HG03575 (cell line): ENCODE measurements around the gene ZNF365.
"Not testable (repeated sequence)": the region's sequence is repeated elsewhere in the genome, so short reads cannot be mapped to it uniquely, and the experiment has no call there.

Source experiments
- ATAC-seq: cut with Tn5 transposase; IDR thresholded peaks from one replicate; pipeline ENCODE4 v1.9.1; 2021; ENCODE audit not compliant: unreplicated experiment, insufficient number of reproducible peaks, low FRiP score; ENCODE audit errors: extremely low read depth

ZNF365 gene

GRCh38 chr10:62402508-62402907 lies 28.3 kb downstream of the ZNF365 start:
- no peak for ATAC-seq

- ATAC-seq = not testable (repeated sequence)
These were observed 36.4 kb downstream of the ZNF365 start for GRCh38 chr10:62410528-62410927.

DNA sequence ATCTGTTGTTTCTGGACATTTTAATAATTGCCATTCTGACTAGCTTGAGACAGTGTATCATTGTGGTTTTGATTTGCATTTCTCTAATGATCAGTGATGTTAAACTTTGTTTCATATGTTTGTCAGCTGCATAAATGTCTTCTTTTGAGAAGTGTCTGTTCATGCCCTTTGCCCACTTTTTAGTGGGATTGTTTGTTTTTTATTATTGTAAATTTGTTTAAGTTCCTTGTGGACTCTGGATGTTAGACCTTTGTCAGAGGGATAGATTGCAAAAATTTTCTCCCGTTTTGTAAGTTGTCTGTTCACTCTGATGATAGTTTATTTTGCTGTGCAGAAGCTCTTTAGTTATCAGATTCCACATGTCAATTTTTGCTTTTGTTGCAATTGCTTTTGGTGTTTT lies 36.8 kb downstream of the ZNF365 start:
- not testable (repeated sequence) for ATAC-seq

DNA sequence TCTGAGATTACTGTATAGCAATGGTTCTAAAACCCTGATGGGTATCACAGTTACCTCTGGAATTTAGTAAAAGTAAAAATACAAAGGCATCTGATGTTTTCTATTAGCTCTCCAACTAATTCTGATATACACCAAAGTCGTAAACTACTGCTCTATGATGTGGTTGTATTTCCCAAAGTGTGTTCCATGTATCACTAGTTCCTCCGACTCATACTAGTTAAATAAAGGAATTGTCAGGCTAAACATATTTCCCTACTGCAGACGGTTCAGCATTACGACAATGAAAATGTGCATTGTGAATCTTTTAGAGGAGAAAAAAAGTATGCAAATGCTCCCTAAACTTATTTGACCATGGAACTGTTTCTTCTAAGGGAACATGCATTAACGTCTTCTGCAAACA lies 38.9 kb downstream of the ZNF365 start:
- no peak for ATAC-seq

DNA sequence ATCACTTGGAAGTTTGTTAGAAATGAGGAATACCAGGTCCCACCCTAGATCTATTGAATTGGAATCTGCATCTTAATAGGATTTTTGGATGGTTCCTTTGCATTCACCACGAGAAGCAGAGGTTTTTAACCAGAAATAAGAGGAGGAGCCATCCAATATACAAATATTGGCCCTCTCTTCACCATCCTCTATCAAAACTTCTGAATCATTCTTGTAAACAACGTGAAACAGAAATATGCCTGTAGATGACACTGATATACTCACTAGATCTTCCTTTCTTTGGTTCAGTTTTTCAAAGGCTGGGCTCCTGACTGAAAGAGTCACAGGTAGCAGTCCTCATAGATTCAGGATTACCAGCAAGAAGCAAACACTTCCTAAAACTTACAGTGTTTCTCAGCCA lies 39.5 kb downstream of the ZNF365 start:
- no peak for ATAC-seq

DNA sequence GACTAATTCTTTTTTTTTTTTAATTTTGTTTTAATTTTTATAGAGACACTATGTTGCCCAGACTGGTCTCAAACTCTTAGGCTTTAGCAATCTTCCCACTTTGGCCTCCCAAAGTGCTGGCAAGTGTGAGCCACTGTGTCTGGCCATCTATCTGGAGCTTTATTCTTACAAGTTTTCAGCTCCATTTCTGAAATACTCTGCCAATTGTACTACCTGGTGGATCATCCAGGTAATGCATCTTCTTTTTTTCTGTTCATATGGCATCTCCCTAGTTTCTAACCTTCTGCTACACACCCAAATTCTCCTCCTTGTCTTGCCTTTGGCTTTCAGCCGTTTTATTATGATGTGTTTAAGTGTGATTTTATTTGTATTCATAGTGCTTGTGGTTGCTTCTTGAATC lies 40.2 kb downstream of the ZNF365 start:
- ATAC-seq = no peak

GRCh38 chr10:62422068-62422590 lies 48.0 kb downstream of the ZNF365 start:
- no peak for ATAC-seq

DNA sequence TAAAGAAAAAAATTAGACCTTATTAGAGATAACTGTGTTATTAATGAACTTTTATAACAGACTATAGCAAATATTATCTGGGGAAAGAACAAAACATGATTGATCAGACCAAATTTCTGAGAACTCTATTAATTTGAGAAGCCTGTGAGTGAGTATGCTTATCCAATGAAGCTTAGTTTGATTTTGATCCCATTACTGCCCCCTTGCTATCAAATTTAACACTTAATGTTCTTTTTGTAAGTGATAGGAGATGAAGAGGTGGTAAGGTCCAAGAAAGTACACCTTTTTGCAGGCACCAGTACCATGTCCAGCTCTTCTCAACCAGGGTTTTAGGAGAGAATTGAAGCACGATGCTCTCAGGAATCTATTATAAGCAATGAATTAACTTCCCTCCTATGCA lies 49.9 kb downstream of the ZNF365 start:
- no peak for ATAC-seq

DNA sequence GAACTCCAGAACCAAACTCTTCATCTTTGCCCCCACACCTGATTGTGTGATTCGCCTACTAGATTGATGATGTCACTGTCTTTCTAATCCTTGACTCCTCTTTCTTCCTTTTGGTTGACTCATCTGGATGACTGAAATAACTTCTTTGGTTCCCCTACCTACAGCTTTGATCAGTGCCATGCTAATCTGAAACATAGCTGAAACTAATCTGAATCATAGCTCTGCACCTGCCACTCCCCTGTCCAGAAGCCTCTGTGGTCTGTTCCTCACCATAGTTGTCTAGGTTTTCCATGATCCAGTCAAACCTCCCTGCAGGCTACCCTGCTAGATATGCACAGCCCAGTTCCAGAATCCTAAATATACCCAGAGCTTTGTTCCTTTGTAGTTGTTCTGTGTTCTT lies 51.9 kb downstream of the ZNF365 start:
- no peak for ATAC-seq

- ATAC-seq = no peak
These were observed 52.4 kb downstream of the ZNF365 start for GRCh38 chr10:62426600-62426999.

DNA sequence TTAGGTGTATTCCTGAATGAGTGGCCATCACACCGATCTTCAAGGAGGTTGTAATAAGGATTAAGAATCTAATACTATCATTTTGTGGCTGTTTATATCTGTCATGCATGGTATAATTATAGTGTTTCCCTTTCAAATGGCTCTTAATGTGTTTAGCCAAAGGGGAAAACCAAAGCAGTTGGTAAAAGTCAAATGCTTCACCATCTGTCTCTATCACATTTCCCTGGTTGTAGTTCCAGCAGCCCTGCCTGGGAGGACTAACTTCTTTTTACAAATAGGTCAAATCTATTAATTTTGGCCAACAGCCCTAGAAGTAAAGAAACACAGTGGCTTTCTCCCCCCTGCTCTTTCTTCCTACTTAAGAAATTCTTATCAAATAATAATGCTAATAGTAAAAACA lies 56.7 kb downstream of the ZNF365 start:
- no peak for ATAC-seq

DNA sequence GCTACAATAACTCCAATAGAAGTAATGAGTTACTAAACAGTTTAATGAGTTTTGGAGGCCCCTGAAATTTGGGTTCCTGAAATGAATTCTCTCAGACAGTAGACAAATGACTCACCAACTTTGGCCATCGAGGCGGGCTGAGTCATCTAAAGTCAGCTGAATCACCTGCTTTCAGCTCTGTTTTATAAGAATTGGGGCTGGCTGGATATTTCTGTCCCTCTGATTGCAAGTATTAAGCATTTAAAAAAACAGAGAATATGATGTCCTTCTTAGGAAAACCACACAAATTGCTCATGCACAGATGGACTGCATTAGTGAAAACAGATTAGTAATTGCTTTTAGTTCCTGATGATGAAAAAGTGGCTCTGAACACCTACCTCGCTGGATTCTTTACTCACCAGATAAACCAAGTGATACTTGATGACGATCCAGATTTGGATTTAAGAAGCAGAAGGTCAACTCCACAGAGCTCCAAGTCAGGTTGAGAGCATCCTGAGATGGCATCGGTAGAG lies 59.1 kb downstream of the ZNF365 start:
- peak; percentile 66 for ATAC-seq

GRCh38 chr10:62433901-62434300 lies 59.7 kb downstream of the ZNF365 start:
- no peak for ATAC-seq

GRCh38 chr10:62437696-62438095 lies 63.5 kb downstream of the ZNF365 start:
- ATAC-seq = no peak

- ATAC-seq = no peak
These were observed 67.8 kb downstream of the ZNF365 start for GRCh38 chr10:62442006-62442405.

- ATAC-seq = no peak
These were observed 68.9 kb downstream of the ZNF365 start for GRCh38 chr10:62442894-62443669.

DNA sequence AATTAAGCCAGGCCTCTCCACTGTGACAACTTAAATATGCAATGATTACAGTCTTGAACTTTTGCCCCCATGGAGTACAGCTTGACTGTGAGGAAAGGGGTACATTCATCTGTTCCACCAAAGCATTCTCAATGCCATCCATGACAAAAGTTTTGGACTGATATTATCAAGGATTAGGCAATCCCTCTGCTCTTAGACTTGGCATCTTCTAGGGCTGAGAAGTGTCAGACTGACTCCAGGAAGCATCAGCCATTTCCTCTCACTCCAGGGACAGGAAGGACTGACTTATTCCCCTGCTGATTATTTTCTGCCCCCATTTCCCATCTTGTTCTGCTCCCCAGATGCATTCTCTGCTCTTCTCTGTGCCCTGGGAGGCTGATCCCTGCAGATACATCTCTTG lies 69.7 kb downstream of the ZNF365 start:
- no peak for ATAC-seq

- no peak for ATAC-seq
These were observed 72.5 kb downstream of the ZNF365 start for GRCh38 chr10:62446627-62447026.

GRCh38 chr10:62450912-62451610 lies 76.9 kb downstream of the ZNF365 start:
- no peak for ATAC-seq

GRCh38 chr10:62451611-62451975 lies 77.4 kb downstream of the ZNF365 start:
- ATAC-seq = no peak
